Stomach (tissue), 4 donors: ENCODE measurements around the gene ATP9B.

Source experiments
- CTCF ChIP-seq, 7 experiments: fragments of 450-650 bp in 4 of 7; fragments of 200-600 bp in 3 of 7; sonication (generic) in 3 of 7; IDR thresholded peaks; one replicate each; pipeline ENCODE4 v1.5.1; 2016 to 2019; ENCODE audit warnings: antibody characterized with exemption in 7 of 7, control low read depth in 2 of 7, mild to moderate bottlenecking in 1 of 7
- POLR2A ChIP-seq, 4 donors: fragments of 450-650 bp; IDR thresholded peaks; one replicate each; pipeline ENCODE4 v1.6.1; 2016; ENCODE audit warnings: antibody characterized with exemption in 4 of 4, control low read depth in 2 of 4, mild to moderate bottlenecking in 1 of 4, moderate library complexity in 1 of 4

- no peak for TF ChIP-seq CTCF (IDR thresholded peaks at IDR 0.05)
- no peak for TF ChIP-seq POLR2A (IDR thresholded peaks at IDR 0.05)
Measured at GRCh38 chr18:79186649-79187048, 117.5 kb downstream of the ATP9B start.
